ENCODE measurements around the gene CX3CR1. TPM values are rescaled to one million over a fixed set of nuclear protein-coding genes. Genes with fewer than 3 reads are reported as not detected.

The CX3CR1 gene
- total and polyA plus RNA-seq, 2 experiments from 2014 or later = not detected

- TF ChIP-seq EZH2phosphoT487 (IDR thresholded peaks at IDR 0.05; ENCODE audit: insufficient read depth, low read depth) (no peak), EZH2 (IDR thresholded peaks at IDR 0.05; ENCODE audit: insufficient read depth, poor library complexity, severe bottlenecking) (no peak)
- Histone ChIP-seq H2AFZ (no peak overlapping the region), H3K79me2 (ENCODE audit: insufficient read depth) (no peaks in the 10 kb centered on the region), H3K4me1 (ENCODE audit: insufficient read depth) (no peaks in the 10 kb centered on the region), H3K27ac (no peak overlapping the region), H3K27me3 (replicated peaks; ENCODE audit: insufficient read depth) (peaks cover 31% of the 10 kb centered on the region), H3K9me3 (ENCODE audit: low read depth) (no peaks in the 10 kb centered on the region), H3K36me3 (ENCODE audit: low read depth) (no peaks in the 10 kb centered on the region), H4K20me1 (ENCODE audit: insufficient read depth) (no peaks in the 10 kb centered on the region), H3K9ac (no peak overlapping the region), H3K9me2 (ENCODE audit: insufficient read depth) (no peaks in the 10 kb centered on the region), H3K4me3 (no peak overlapping the region), H3K4me2 (ENCODE audit: unreplicated experiment) (no peak overlapping the region), H3F3A (ENCODE audit: insufficient read depth) (no peaks in the 10 kb centered on the region)
- in situ Hi-C loops (cut with MboI) = no loop called here
- 19 to 20% methylated on average over 2 of the region's 2 CpGs for WGBS, 2 experiments (ENCODE audit: low coverage in 1 of 2, low lambda C conversion rate in 2 of 2, missing lambda C conversion rate in 2 of 2)
- DNase-seq = no peak
Observed at GRCh38 chr3:39224288-39224687, 55.5 kb downstream of the CX3CR1 start.

DNA sequence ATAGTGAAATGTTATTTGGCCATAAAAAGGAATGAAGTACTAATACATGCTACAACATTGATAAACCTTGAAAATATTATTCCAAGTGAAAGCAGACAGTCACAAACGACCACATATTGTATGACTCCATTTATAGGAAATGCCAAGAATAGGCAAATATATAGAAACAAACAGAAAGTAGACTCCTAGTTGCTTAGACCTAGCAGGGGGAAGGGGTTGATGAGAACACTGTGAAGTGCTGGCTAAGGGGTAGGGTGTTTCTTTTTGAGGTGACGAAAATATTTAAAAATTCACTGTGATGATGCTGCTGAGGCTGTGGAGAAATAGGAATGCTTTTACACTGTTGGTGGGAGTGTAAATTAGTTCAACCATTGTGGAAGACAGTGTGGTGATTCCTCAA, 56.9 kb downstream of the CX3CR1 start:
- Histone ChIP-seq H4K20me1 (ENCODE audit: insufficient read depth) (no peaks in the 10 kb centered on the region), H3K79me2 (ENCODE audit: insufficient read depth) (no peaks in the 10 kb centered on the region), H3K9me2 (ENCODE audit: insufficient read depth) (no peaks in the 10 kb centered on the region), H3K4me3 (no peak overlapping the region), H3K27me3 (replicated peaks; ENCODE audit: insufficient read depth) (peaks cover 34% of the 10 kb centered on the region), H3K4me1 (ENCODE audit: insufficient read depth) (no peaks in the 10 kb centered on the region), H3K9ac (no peak overlapping the region), H3K27ac (no peak overlapping the region), H2AFZ (no peak overlapping the region), H3K36me3 (ENCODE audit: low read depth) (no peaks in the 10 kb centered on the region), H3K4me2 (ENCODE audit: unreplicated experiment) (no peak overlapping the region), H3F3A (ENCODE audit: insufficient read depth) (no peaks in the 10 kb centered on the region), H3K9me3 (ENCODE audit: low read depth) (no peaks in the 10 kb centered on the region)
- DNase-seq = no peak
- WGBS, 2 experiments (ENCODE audit: low coverage in 1 of 2, low lambda C conversion rate in 2 of 2, missing lambda C conversion rate in 2 of 2) = 64 to 66% methylated on average over 2 of the region's 2 CpGs
- no peak for TF ChIP-seq EZH2phosphoT487 (IDR thresholded peaks at IDR 0.05; ENCODE audit: insufficient read depth, low read depth)
- TF ChIP-seq EZH2 (IDR thresholded peaks at IDR 0.05; ENCODE audit: insufficient read depth, poor library complexity, severe bottlenecking) = no peak
- in situ Hi-C loops (cut with MboI) = no loop called here

DNA sequence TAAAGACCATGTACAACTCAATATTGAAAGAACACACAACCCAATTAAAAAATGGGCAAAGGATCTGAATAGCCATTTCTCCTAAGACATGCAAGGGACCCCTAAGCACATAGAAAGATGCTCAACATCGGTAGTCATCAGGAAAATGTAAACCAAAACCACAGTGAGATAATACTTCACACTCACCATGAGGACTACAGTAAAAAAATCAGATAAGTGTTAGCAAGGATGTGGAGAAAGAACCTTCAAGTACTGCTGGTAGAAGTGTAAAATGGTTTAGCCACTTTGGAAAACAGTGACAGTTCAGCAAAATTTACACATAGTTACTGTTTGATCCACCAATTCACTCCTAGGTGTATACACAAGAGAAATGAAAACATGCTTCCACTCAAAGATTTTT, 57.4 kb downstream of the CX3CR1 start:
- TF ChIP-seq EZH2 (IDR thresholded peaks at IDR 0.05; ENCODE audit: insufficient read depth, poor library complexity, severe bottlenecking) (no peak), EZH2phosphoT487 (IDR thresholded peaks at IDR 0.05; ENCODE audit: insufficient read depth, low read depth) (no peak)
- Histone ChIP-seq H2AFZ (no peak overlapping the region), H4K20me1 (ENCODE audit: insufficient read depth) (no peaks in the 10 kb centered on the region), H3K79me2 (ENCODE audit: insufficient read depth) (no peaks in the 10 kb centered on the region), H3K27ac (no peak overlapping the region), H3K4me3 (no peak overlapping the region), H3K4me1 (ENCODE audit: insufficient read depth) (no peaks in the 10 kb centered on the region), H3K4me2 (ENCODE audit: unreplicated experiment) (no peak overlapping the region), H3K36me3 (ENCODE audit: low read depth) (no peaks in the 10 kb centered on the region), H3K9me2 (ENCODE audit: insufficient read depth) (no peaks in the 10 kb centered on the region), H3K9ac (no peak overlapping the region), H3K27me3 (replicated peaks; ENCODE audit: insufficient read depth) (peaks cover 34% of the 10 kb centered on the region), H3F3A (ENCODE audit: insufficient read depth) (no peaks in the 10 kb centered on the region), H3K9me3 (ENCODE audit: low read depth) (no peaks in the 10 kb centered on the region)
- DNase-seq = no peak
- 25 to 47% methylated on average over 1 of the region's 1 CpG for WGBS, 2 experiments (ENCODE audit: low coverage in 1 of 2, low lambda C conversion rate in 2 of 2, missing lambda C conversion rate in 2 of 2)
- in situ Hi-C loops (cut with MboI) = no loop called here

GRCh38 chr3:39221141-39221530, 58.7 kb downstream of the CX3CR1 start:
- Histone ChIP-seq H3K4me3 (no peak overlapping the region), H3K4me2 (ENCODE audit: unreplicated experiment) (no peak overlapping the region), H3K27ac (no peak overlapping the region), H3K36me3 (ENCODE audit: low read depth) (no peaks in the 10 kb centered on the region), H3K79me2 (ENCODE audit: insufficient read depth) (no peaks in the 10 kb centered on the region), H3F3A (ENCODE audit: insufficient read depth) (no peaks in the 10 kb centered on the region), H3K9ac (no peak overlapping the region), H3K4me1 (ENCODE audit: insufficient read depth) (no peaks in the 10 kb centered on the region), H2AFZ (no peak overlapping the region), H3K9me2 (ENCODE audit: insufficient read depth) (no peaks in the 10 kb centered on the region), H4K20me1 (ENCODE audit: insufficient read depth) (no peaks in the 10 kb centered on the region), H3K27me3 (replicated peaks; ENCODE audit: insufficient read depth) (peaks cover 34% of the 10 kb centered on the region), H3K9me3 (ENCODE audit: low read depth) (no peaks in the 10 kb centered on the region)
- TF ChIP-seq EZH2phosphoT487 (IDR thresholded peaks at IDR 0.05; ENCODE audit: insufficient read depth, low read depth) (no peak), EZH2 (IDR thresholded peaks at IDR 0.05; ENCODE audit: insufficient read depth, poor library complexity, severe bottlenecking) (no peak)
- in situ Hi-C loops (cut with MboI) = no loop called here
- DNase-seq = no peak

Data from GM23248 (cell line).